Stimulated activated CD4-positive, alpha-beta T cell treated with anti-CD3 and anti-CD28 coated beads, Interleukin-1b, Interleukin-23, amount 100 ng/mL, for 24 hours (primary cell): ENCODE data around the gene TEX101.
A peak's percentile ranks its signal among the peaks of the same experiment; 100 is the strongest.

Experiments
- DNase-seq, 4 experiments: peaks; one replicate each; pipeline ENCODE4 v3.0.0-alpha.2; 2020; ENCODE audit warnings: low read depth in 4 of 4, low spot score in 1 of 4

Gene TEX101

DNA sequence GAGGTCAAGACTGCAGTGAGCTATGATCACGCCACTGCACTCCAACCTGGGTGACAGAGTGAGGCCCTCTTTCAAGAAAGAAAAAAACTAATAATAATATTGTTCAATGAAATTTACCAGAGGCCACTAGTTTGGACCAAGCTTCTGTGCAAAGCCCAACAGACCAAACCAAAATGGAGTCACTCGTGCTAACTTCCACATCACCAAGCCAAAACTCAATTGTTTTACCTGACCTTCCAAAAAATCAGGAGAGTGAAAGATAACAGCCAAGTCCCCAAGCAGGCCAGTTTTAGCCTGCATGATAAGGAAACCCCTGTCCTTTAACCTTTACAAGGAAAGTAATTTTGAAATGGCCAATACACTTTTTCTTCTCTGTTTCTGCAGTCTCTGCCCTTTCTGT is 30.7 kb downstream of the TEX101 start:
- DNase-seq = no peak

GRCh38 chr19:43446746-43447489 is 32.2 kb downstream of the TEX101 start:
- DNase-seq = peak; percentile 58 to 68 (median 62)

DNA sequence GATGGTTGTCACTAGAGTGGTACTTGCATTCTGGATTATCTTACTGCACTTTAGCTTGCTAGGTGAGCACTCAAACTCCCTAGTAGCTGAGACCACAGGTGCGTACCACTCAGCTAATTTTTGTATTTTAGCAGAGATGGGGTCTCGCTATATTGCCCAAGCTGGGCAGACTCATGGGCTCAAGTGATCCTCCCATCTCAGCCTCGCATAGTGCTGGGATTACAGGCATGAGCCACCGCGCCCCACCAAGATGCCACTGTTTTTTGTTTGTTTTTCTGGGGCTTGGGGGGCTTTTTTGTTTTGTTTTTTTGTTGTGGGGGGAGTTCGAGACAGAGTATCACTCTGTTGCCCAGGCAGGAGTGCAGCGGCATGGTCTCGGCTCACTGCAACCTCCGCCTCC is 33.0 kb downstream of the TEX101 start:
- DNase-seq = no peak

DNA sequence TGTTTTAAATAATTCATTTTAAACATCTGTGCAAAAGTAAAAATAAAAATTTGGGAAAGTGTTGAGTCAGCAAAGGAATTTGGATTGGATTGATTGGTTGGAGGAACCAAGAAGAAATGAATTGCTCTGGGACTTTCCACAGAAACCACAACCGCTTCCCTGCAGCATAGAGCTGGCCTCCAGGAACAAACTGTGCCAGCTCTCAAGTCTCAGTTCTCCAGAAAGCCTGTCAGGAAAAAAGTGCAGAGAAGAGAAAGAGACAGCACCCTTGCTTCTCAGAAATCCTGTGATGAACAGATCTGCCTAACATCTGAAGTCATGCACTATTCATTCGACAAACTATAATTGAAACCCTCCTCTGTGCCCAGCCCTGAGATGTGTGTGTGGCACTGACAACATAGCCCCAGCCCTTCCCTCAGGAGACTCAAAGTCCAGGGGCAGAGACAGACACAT is 35.9 kb downstream of the TEX101 start:
- DNase-seq = no peak

GRCh38 chr19:43452582-43452981 is 37.9 kb downstream of the TEX101 start:
- DNase-seq = no peak

DNA sequence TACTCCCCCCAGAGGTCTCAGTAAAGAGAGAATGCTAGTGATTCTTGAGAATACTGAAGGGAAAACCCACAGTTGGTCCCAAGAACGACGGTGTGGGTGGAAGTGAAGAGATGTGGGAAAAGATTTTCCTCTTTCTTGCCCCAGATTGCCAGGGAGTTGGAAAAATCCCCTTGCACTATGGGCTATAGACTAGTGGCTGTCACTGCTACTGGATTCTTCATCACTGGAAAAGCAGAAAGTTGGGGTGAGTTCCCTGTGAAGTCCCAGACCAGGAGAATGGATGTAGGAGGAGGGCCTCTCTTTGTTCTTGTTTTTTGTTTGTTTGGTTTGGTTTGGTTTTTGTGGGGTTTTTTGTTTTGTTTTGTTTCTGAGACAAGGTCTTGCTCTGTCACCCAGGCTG is 39.3 kb downstream of the TEX101 start:
- DNase-seq = no peak

DNA sequence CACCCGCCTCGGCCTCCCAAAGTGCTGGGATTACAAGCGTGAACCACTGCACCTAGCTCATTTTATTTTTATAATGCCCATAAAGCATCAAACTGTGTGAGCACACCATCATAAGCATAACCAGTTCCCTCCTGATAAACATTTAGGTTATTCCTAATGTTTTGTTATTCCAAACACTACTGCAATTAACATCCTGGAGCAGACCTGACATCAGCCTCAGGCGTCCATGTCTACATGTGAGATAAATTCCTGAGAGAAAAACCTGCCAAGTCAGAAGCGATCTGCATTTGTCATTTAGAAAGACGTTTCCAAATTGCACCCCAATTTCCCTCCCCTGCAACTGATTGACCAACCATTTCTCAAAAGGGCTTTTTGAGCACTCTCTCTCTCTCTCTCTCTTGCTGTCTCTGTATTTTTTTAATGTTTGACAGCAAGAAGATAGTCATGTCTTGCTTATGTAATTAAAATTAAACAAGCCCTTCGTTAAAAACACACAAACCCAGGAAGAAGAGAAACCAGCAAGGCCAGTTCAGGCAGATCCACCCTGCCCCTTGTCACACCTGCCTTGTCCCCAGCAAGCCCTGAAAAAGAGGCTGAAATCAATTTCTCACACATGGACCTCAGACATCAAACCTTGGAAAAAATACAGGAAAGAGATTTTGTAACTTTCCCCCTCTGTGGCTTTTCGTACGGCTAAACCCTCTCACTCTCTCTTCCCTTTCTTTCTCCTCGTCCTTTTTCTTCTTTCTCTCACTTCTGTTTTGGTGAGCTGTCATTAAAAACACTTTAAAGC is 40.8 kb downstream of the TEX101 start:
- DNase-seq = no peak

DNA sequence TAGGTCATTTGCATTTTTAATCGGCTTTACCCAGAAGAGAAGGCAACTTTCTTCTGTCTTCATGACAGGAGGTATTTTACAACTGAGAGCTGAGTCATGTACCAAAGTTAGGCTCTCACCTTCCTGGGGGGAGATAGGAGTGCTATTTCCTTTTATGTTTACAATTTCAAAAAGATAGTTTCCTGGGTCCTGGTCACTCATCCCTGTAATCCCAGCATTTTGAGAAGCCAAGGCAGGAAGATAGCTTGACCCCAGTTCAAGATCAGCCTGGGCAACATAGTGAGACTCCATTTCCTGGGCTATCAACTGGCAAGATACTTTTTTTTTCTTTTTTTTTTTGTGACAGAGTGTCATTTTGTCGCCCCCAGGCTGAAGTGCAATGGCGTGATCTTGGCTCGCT is 43.1 kb downstream of the TEX101 start:
- DNase-seq = no peak

- DNase-seq = no peak
Measured at GRCh38 chr19:43460362-43461016, 45.8 kb downstream of the TEX101 start.

DNA sequence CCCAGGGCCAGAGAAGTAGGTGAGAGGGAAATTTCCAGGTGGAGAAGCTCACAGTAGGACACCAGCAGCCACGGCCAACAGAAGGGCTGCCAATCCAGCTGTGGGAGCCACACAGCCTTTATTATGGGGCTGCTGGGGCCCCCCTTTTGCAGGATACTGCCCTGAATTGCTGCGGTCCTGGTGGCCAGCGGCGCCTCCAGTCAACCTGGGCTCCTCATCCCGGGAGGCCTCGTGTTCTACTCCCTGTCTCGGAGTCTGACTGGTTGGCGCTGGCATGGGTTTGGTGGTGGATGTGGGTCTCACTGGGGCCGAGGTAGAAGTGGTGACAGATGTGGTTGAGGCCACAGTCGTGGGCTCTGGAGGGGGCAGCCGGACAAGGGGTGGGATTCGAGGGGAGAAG is 46.6 kb downstream of the TEX101 start:
- DNase-seq = no peak

GRCh38 chr19:43462383-43462782 is 47.7 kb downstream of the TEX101 start:
- DNase-seq = no peak

DNA sequence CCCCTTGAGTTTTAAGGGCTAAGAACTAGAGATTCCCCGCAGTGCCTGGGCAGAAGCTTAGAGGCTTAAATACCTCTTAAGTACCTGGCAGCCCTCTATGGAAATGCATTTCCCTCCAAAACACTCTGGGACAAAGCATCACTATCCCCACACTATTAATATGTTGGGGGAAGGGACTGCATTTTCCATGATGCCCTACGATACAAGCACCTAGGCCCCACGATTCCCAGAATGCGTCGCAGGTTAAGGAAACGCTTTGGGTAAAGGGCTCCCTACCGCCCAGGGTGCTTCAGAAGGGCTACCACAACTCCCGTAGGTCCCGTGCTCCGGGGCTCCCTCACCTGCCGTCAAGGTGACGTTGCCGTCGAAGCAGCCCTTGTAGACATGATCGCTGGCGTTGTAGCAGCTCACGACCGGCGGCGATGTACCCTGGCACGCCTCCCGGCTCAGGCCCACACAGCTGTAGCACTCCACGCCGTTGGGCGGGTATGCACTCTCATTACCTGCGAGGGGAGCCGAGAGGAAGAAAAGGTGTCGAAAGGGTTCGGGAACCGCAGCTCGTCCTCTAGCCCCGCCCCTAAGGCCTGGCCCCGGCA is 48.2 kb downstream of the TEX101 start:
- no peak for DNase-seq

DNA sequence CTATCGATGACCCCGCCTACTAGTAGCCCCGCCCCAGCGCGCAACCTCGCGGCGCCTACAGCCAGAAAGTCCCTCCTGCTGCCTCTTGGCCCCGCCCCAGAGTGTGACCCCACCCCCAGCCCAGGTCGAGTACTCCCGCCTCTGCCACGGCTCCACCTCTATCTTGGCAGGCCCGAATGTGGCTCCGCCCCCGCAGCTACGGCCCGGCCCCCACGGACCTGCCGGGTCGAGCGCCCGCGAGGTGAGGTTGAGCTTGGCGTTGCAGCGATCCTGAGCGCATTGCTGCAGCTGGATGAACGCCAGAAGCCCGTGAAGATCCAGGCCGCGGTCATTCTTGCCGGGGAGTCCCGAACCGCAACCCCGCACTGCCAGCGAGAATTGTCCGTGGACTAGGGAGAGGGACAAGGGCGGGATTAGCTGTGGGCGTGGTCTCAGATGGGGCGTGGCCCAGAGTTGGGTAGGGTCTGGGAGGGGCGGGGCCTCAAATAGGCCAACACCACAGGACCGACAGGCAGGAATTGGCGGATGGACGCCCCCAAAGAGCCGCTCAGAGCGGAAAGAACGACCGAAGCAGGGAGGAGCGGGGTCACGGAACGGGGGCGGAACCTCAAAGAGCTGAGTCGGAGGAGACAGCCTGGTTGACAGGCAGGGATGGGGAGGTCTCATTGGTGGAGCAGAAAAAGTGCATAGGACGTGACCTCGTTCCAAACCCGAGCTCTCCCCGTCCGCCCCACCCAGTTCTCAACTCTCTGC is 48.9 kb downstream of the TEX101 start:
- peak; percentile 99 to 100 (median 99) for DNase-seq

- DNase-seq = peak; percentile 38 to 69 (median 50)
Measured at GRCh38 chr19:43464134-43464775, 49.6 kb downstream of the TEX101 start.

- no peak for DNase-seq
Measured at GRCh38 chr19:43465468-43466120, 50.9 kb downstream of the TEX101 start, which contains the start of gene LYPD3. LYPD3 (minus strand) TSS chr19:43465608; CDS start chr19:43465571, 37 bp downstream.

DNA sequence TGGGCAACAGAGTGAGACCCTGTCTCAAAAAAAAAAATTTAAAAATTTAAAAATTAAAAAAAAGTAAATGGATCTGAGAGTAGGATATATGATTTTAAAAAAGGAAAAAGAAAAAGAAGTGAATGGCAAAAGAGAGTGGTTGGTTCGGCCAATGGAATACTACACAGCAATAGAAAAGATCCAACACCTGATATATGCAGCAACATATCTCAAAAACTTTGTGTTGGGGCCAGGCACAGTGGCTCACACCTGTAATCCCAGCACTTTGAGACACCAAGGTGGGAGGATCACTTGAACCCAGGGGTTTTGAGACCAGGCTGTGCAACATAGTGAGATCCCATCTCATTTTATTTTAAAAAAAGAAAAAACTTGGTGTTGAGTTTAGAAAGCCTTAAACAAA is 52.1 kb downstream of the TEX101 start:
- no peak for DNase-seq

DNA sequence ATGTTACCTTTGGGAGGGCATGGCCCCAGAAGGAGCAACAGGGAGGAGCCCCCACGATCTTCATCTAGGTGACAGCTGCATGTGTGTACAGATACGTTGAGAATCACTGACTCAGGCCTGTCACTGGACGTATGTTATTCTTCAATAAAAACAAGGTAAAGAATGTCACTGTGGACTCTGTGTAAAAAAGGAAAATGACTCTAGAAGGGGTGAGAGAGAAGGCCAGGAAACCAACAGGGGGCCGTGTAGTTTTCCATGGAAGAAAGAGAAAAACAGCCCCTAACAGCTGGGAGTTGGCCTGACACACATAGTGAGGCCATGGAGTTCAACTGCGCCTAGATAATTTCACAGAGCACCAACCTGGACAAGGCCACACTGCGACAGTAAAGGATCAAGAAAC is 52.6 kb downstream of the TEX101 start:
- no peak for DNase-seq

DNA sequence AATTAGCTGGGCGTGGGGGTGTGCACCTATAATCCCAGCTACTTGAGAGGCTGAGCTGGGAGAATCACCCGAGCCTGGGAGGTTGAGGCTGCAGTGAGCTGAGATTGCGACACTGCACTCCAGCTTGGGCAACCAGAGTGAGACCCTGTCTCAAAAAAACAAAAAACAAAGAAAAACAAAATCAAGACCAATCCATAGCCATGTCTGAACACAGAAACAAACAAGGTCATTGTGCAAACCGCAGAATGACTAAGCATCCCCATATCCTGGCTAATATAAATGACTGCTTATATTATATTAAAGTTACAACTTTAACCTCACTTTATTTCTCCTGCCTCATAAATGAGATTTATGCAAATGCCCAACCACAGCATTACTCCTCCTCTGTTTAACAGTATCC is 53.0 kb downstream of the TEX101 start:
- DNase-seq = no peak
